GM12878 (cell line): ENCODE measurements around the gene VTI1A.

Experiments
- ATF7 ChIP-seq: fragments of 450-650 bp; IDR thresholded peaks from 2 replicates; pipeline ENCODE4 v1.6.1; 2016; ENCODE audit warnings: low read depth, mild to moderate bottlenecking
- EZH2 ChIP-seq: IDR thresholded peaks from 2 replicates; pipeline ENCODE4 v1.6.1; 2012; ENCODE audit warnings: low read depth, mild to moderate bottlenecking, control low read depth, inconsistent platforms, low read length, borderline replicate concordance; ENCODE audit not compliant: control insufficient read depth
- IKZF1 ChIP-seq: fragments of 450-650 bp; conservative IDR thresholded peaks from 2 replicates; pipeline ENCODE4 v1.6.1; 2017; ENCODE audit warnings: antibody characterized with exemption, mild to moderate bottlenecking
- NR2C2 ChIP-seq: IDR thresholded peaks from 2 replicates; pipeline ENCODE4 v1.6.1; 2011; ENCODE audit warnings: borderline replicate concordance, low read depth; ENCODE audit not compliant: control insufficient read depth, insufficient read length
- PML ChIP-seq: IDR thresholded peaks from 2 replicates; pipeline ENCODE4 v1.6.1; 2012; ENCODE audit warnings: low read length, inconsistent platforms
- TF ChIP-seq, protein P1 (sequence below), 3 experiments: IDR thresholded peaks in 2 of 3; conservative IDR thresholded peaks in 1 of 3; 2 replicates each; pipeline ENCODE4 v1.5.1; 2011; ENCODE audit warnings: low read depth in 3 of 3, low read length in 3 of 3, mild to moderate bottlenecking in 3 of 3, control low read depth in 2 of 3, moderate library complexity in 2 of 3, inconsistent platforms in 1 of 3, mixed read lengths in 1 of 3; ENCODE audit not compliant: control insufficient read depth in 2 of 3, insufficient read depth in 1 of 3; ENCODE audit errors: extremely low read depth in 1 of 3
- TF ChIP-seq, protein P2 (sequence below): fragments of 450-650 bp; IDR thresholded peaks from 2 replicates; pipeline ENCODE4 v1.6.1; 2016; ENCODE audit warnings: mild to moderate bottlenecking

DNA sequence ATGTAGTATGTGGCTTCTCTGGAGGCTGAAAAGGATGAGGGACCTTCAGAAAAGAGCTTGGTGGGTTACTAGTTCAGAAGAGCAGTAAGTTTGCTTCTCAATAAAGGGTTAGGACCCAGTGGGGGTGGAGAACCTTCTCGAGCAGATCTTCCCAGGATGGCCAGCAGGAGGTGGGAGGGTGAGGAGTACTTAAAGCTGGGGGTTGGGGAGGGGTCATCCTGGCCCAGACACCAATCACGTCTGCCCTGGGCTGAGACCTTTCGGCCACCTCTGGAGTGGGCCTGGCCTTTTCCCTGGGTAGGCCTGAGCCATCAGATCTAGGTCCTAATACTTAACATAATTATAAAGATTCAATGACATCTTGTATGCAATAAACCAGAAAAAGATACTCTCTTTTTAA is 354.0 kb downstream of the VTI1A start:
- no peak for TF ChIP-seq EZH2
- TF ChIP-seq, protein P1, sequence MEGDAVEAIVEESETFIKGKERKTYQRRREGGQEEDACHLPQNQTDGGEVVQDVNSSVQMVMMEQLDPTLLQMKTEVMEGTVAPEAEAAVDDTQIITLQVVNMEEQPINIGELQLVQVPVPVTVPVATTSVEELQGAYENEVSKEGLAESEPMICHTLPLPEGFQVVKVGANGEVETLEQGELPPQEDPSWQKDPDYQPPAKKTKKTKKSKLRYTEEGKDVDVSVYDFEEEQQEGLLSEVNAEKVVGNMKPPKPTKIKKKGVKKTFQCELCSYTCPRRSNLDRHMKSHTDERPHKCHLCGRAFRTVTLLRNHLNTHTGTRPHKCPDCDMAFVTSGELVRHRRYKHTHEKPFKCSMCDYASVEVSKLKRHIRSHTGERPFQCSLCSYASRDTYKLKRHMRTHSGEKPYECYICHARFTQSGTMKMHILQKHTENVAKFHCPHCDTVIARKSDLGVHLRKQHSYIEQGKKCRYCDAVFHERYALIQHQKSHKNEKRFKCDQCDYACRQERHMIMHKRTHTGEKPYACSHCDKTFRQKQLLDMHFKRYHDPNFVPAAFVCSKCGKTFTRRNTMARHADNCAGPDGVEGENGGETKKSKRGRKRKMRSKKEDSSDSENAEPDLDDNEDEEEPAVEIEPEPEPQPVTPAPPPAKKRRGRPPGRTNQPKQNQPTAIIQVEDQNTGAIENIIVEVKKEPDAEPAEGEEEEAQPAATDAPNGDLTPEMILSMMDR (IDR thresholded peaks at IDR 0.05 in 2 of 3, conservative IDR thresholded peaks at IDR 0.05 in 1 of 3; ENCODE audit: control insufficient read depth in 2 of 3, extremely low read depth in 1 of 3, insufficient read depth in 1 of 3, low read depth in 3 of 3, low read length in 3 of 3): no peak
- TF ChIP-seq, protein P2, sequence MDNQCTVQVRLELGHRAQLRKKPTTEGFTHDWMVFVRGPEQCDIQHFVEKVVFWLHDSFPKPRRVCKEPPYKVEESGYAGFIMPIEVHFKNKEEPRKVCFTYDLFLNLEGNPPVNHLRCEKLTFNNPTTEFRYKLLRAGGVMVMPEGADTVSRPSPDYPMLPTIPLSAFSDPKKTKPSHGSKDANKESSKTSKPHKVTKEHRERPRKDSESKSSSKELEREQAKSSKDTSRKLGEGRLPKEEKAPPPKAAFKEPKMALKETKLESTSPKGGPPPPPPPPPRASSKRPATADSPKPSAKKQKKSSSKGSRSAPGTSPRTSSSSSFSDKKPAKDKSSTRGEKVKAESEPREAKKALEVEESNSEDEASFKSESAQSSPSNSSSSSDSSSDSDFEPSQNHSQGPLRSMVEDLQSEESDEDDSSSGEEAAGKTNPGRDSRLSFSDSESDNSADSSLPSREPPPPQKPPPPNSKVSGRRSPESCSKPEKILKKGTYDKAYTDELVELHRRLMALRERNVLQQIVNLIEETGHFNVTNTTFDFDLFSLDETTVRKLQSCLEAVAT: no peak
- TF ChIP-seq ATF7: no peak
- no peak for TF ChIP-seq PML
- TF ChIP-seq IKZF1: no peak
- no peak for TF ChIP-seq NR2C2
